LNCaP clone FGC (cell line): ENCODE data around the gene LRRC4C.

Source experiments
- DNase-seq: peaks from one replicate; pipeline ENCODE4 v3.0.0-alpha.2; 2011; ENCODE audit warnings: low read depth
- H3K4me3 ChIP-seq: 2 replicates; pipeline ENCODE4 v1.5.1; 2011; ENCODE audit warnings: mild to moderate bottlenecking, low read depth, low read length, control low read depth
- CTCF ChIP-seq: IDR thresholded peaks from 2 replicates; pipeline ENCODE4 v1.5.1; 2012; ENCODE audit warnings: mild to moderate bottlenecking; ENCODE audit not compliant: control insufficient read depth, insufficient read depth; ENCODE audit errors: extremely low read depth

Gene LRRC4C

GRCh38 chr11:41431784-41432183, 27.7 kb downstream of the LRRC4C start:
- DNase-seq, result no peak
- TF ChIP-seq CTCF, result 0 out of 2 replicates have a peak, but pooled peaks have one; percentile 11
- H3K4me3 ChIP-seq, result no peak overlapping the region

- no peak for TF ChIP-seq CTCF
- no peak for DNase-seq
Observed at GRCh38 chr11:41419901-41420300, 39.6 kb downstream of the LRRC4C start.

GRCh38 chr11:41414771-41415440, 44.5 kb downstream of the LRRC4C start:
- no peak for DNase-seq
- no peak overlapping the region for H3K4me3 ChIP-seq
- no peak for TF ChIP-seq CTCF

More at GRCh38 chr11:41419901-41420300, 39.6 kb downstream of the LRRC4C start:
- H3K4me3 ChIP-seq, result no peak overlapping the region

GRCh38 chr11:41413843-41414242, 45.6 kb downstream of the LRRC4C start:
- TF ChIP-seq CTCF, result no peak
- H3K4me3 ChIP-seq, result no peak overlapping the region
- no peak for DNase-seq

DNA sequence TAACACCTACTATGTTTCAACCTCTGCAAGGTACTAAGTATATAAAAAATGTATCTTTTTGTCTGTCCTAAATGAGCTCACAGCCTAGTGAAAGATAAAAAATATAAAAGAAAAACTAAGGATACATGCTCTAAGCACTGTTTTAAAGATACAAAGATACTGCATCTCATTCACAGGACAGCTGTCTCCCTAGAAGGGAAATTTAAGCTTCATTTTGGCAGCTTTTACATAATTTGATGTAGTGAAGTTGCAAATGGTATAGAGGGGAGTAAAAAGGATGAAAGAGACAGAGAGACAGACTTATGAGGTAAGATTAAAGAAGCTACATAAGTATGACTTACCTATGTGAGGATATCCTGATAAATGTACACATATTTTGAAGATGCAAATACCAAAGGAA, 53.6 kb downstream of the LRRC4C start:
- H3K4me3 ChIP-seq, result no peak overlapping the region
- TF ChIP-seq CTCF, result no peak
- no peak for DNase-seq

DNA sequence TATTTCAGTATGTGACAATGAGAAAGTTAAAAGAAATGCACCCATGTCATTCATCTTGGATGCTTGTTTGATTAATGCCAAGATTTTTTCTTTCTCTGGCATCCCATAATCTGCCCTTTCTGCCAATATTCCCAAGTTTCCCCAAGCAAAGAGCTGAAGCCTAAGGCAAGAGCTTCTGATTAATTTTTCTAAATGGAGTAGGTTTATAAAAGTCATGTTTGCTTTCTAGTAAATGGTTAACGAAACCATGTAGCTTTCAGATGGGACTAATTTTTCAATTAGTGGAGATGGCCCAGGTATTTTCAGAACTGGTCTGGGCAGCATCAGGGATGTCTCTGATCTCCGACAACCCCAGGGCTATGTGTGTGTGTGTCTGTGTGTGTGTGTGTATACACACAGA, 55.3 kb downstream of the LRRC4C start:
- no peak overlapping the region for H3K4me3 ChIP-seq
- no peak for TF ChIP-seq CTCF
- DNase-seq, result no peak

DNA sequence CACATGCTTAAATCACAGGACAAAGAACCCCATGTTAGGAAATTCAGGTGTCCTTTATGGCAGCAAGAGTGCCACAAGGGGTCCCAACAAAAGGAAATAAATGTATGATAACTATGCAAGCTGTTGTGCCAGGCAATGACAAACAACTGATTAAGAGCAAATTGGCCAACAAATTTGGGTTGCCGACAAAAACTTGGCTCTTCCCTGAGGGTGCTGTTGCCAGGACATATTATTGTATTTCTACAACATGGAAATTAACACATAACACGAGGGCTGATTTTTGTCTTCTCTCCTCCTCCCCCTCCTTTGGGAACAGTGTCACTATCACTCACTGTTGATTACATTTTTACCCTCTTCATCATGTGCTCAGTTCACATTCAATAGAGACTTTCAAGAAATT, 56.0 kb downstream of the LRRC4C start:
- no peak overlapping the region for H3K4me3 ChIP-seq
- DNase-seq, result no peak
- TF ChIP-seq CTCF, result no peak
